SK-N-SH (cell line): ENCODE measurements around the gene CPB2. TPM values are rescaled to one million over a fixed set of nuclear protein-coding genes. Genes with fewer than 3 reads are reported as not detected.

Experiments
- CTCF ChIA-PET: fragments of 300-600, 350-600 bp; formaldehyde crosslinking; extraction: SDS; loops from one replicate; lab custom pipeline; 2021; lab: Yijun Ruan, JAX
- POLR2A ChIA-PET: fragments of 350-600 bp; sonication (Branson Sonifier 250); formaldehyde crosslinking; extraction: SDS; loops from one replicate; lab custom pipeline; 2020; ENCODE audit warnings: antibody characterized with exemption, inconsistent platforms; lab: Yijun Ruan, JAX
- DNase-seq: peaks from one replicate; pipeline ENCODE4 v3.0.0; 2012
- H2AFZ ChIP-seq: fragments of 200-600 bp; sonication (generic); 2 replicates; pipeline ENCODE4 v1.8.1; 2016; ENCODE audit warnings: antibody characterized with exemption, mild to moderate bottlenecking, low read depth
- H3F3A ChIP-seq: fragments of 200-600 bp; sonication (generic); replicated peaks from 2 replicates; pipeline ENCODE3; 2016; ENCODE audit warnings: antibody characterized with exemption, mild to moderate bottlenecking; ENCODE audit not compliant: insufficient read depth
- H3K27ac ChIP-seq, 2 experiments: fragments of 200-500 bp in 1 of 2; fragments of 200-600 bp in 1 of 2; sonication (Bioruptor generic) in 1 of 2; sonication (generic), shearing (Covaris generic) in 1 of 2; 2 replicates each; pipeline versions ENCODE4 v1.5.1 to v1.6.1; 2014 to 2016; ENCODE audit warnings: low read depth in 2 of 2, inconsistent platforms in 1 of 2, low read length in 1 of 2, mild to moderate bottlenecking in 1 of 2, mixed read lengths in 1 of 2
- H3K27me3 ChIP-seq: fragments of 200-600 bp; sonication (generic), shearing (Covaris generic); 2 replicates; pipeline ENCODE4 v1.6.1; 2016; ENCODE audit warnings: mixed run types; ENCODE audit not compliant: insufficient read depth
- H3K36me3 ChIP-seq, 2 experiments: fragments of 200-500 bp in 1 of 2; fragments of 200-600 bp in 1 of 2; sonication (Bioruptor generic) in 1 of 2; sonication (generic) in 1 of 2; replicated peaks in 1 of 2; 2 replicates each; pipeline versions ENCODE3 to v1.5.1; 2014 to 2016; ENCODE audit warnings: low read length in 1 of 2, mild to moderate bottlenecking in 1 of 2; ENCODE audit not compliant: insufficient read depth in 2 of 2, control insufficient read depth in 1 of 2
- H3K4me1 ChIP-seq, 2 experiments: fragments of 200-500 bp in 1 of 2; fragments of 200-600 bp in 1 of 2; sonication (Bioruptor generic) in 1 of 2; sonication (generic), shearing (Covaris generic) in 1 of 2; 2 replicates each; pipeline versions ENCODE4 v1.5.1 to v1.6.1; 2014 to 2016; ENCODE audit warnings: low read depth in 1 of 2, low read length in 1 of 2, mixed run types in 1 of 2; ENCODE audit not compliant: insufficient read depth in 2 of 2, control insufficient read depth in 1 of 2
- H3K4me2 ChIP-seq: fragments of 200-600 bp; sonication (generic), shearing (Covaris generic); 2 replicates; pipeline ENCODE4 v1.6.1; 2017; ENCODE audit warnings: mixed run types
- H3K4me3 ChIP-seq, 2 experiments: fragments of 200-500 bp in 1 of 2; fragments of 200-600 bp in 1 of 2; sonication (Bioruptor generic) in 1 of 2; sonication (generic), shearing (Covaris generic) in 1 of 2; 2 replicates each; pipeline versions ENCODE4 v1.5.1 to v1.8.1; 2014 to 2016; ENCODE audit warnings: low read depth in 2 of 2, inconsistent platforms in 1 of 2, low read length in 1 of 2, mild to moderate bottlenecking in 1 of 2, mixed read lengths in 1 of 2, moderate library complexity in 1 of 2
- H3K79me2 ChIP-seq: fragments of 200-600 bp; sonication (generic); 2 replicates; pipeline ENCODE4 v1.8.1; 2017; ENCODE audit warnings: mild to moderate bottlenecking; ENCODE audit not compliant: insufficient read depth
- H3K9ac ChIP-seq: fragments of 200-600 bp; sonication (generic); 2 replicates; pipeline ENCODE4 v1.6.1; 2017; ENCODE audit warnings: mixed run types
- H3K9me2 ChIP-seq: fragments of 200-600 bp; sonication (generic); 2 replicates; pipeline ENCODE4 v1.6.1; 2017; ENCODE audit warnings: mixed run types
- H3K9me3 ChIP-seq: fragments of 200-600 bp; sonication (generic); 2 replicates; pipeline ENCODE4 v1.6.1; 2017; ENCODE audit warnings: mixed run types, mild to moderate bottlenecking, moderate library complexity
- H4K20me1 ChIP-seq: fragments of 200-600 bp; sonication (generic); 2 replicates; pipeline ENCODE4 v1.6.1; 2017; ENCODE audit warnings: mild to moderate bottlenecking, mixed run types; ENCODE audit not compliant: insufficient read depth
- EZH2phosphoT487 ChIP-seq: fragments of 200-600 bp; sonication (generic); IDR thresholded peaks from 2 replicates; pipeline ENCODE4 v1.6.1; 2017; ENCODE audit warnings: low read depth, mixed run types, mild to moderate bottlenecking, antibody characterized with exemption, moderate library complexity, borderline replicate concordance
- FOSL2 ChIP-seq: IDR thresholded peaks from 2 replicates; pipeline ENCODE4 v1.4.0; 2012; ENCODE audit warnings: low read depth, mild to moderate bottlenecking, moderate library complexity, borderline replicate concordance
- MAX ChIP-seq: IDR thresholded peaks from 2 replicates; pipeline ENCODE4 v1.4.0; 2012; ENCODE audit warnings: low read depth
- MXI1 ChIP-seq: IDR thresholded peaks from 2 replicates; pipeline ENCODE4 v1.6.1; 2012; ENCODE audit warnings: mild to moderate bottlenecking, low read depth, low read length, improper control_type of control experiment
- TEAD4 ChIP-seq: IDR thresholded peaks from 2 replicates; pipeline ENCODE4 v1.4.0; 2012; ENCODE audit warnings: mild to moderate bottlenecking, borderline replicate concordance; ENCODE audit not compliant: insufficient read depth
- USF2 ChIP-seq: fragments of 150-350 bp; IDR thresholded peaks from 2 replicates; pipeline ENCODE4 v1.6.1; 2017; ENCODE audit warnings: antibody characterized with exemption, low read length, low read depth, borderline replicate concordance
- WGBS: methylation state at CpG from one replicate; pipeline ENCODE4 v1.1.6; 2017; ENCODE audit warnings: low lambda C conversion rate; 5-methylcytosine and 5-hydroxymethylcytosine counted together
- polyA plus RNA-seq, 3 experiments: library from polyadenylated mRNA; depleted of rRNA; stranded (reverse); fragments of >200 nt; gene quantifications; 2 replicates each; pipeline ENCODE4 v1.2.3, GENCODE V29; 2012
- TF ChIP-seq, protein P1 (sequence below): IDR thresholded peaks from 2 replicates; pipeline ENCODE4 v1.4.0; 2012; ENCODE audit warnings: low read depth, borderline replicate concordance

CPB2 gene
- polyA plus RNA-seq, 1 of the 3 experiments (the other 2 are of a cell fraction), result not detected

GRCh38 chr13:46015366-46015765 is 89.5 kb downstream of the CPB2 start:
- Histone ChIP-seq H3K4me1 (no peaks in the 10 kb centered on the region), H3K79me2 (no peaks in the 10 kb centered on the region), H3K27ac (no peak overlapping the region), H3K27me3 (no peaks in the 10 kb centered on the region), H3K9me2 (no peaks in the 10 kb centered on the region), H3K4me2 (no peak overlapping the region), H3K9ac (no peak overlapping the region), H3K4me3 (no peak overlapping the region), H3F3A (peaks cover 3% of the 10 kb centered on the region), H2AFZ (no peak overlapping the region), H3K36me3 (peaks cover 61 to 86% of the 10 kb centered on the region in 2 experiments), H4K20me1 (no peaks in the 10 kb centered on the region), H3K9me3 (no peaks in the 10 kb centered on the region)
- POLR2A ChIA-PET, result no interaction called here
- WGBS, result 94% methylated on average over 3 of the region's 3 CpGs
- TF ChIP-seq MAX, result no peak
- TF ChIP-seq USF2, result no peak
- TF ChIP-seq TEAD4, result no peak
- no peak for TF ChIP-seq MXI1
- TF ChIP-seq EZH2phosphoT487, result no peak
- DNase-seq, result no peak
- CTCF ChIA-PET, result interaction anchor here (0.6 kb wide), 1 partner anchor 43 kb away, joined by 3 read pairs; no protein-coding TSS in a partner anchor

DNA sequence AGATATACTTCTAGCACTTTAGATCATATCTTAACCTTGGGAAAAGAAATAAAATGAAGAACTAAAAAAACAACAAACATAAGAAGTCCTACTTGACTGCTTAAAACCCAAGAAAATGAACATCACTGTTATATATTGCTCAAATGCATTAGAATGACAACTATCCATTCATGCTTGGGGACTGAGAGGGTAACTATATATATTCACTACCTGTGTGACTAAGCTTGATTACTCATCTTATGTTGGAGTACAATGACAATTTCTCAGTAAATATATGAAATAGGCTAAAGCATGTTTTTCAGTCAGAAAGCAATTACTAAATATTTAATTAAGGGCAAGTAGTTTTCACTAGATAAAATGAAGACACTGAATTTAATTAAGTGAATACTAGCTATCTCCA is 92.4 kb downstream of the CPB2 start:
- POLR2A ChIA-PET, result no interaction called here
- TF ChIP-seq, protein P1, sequence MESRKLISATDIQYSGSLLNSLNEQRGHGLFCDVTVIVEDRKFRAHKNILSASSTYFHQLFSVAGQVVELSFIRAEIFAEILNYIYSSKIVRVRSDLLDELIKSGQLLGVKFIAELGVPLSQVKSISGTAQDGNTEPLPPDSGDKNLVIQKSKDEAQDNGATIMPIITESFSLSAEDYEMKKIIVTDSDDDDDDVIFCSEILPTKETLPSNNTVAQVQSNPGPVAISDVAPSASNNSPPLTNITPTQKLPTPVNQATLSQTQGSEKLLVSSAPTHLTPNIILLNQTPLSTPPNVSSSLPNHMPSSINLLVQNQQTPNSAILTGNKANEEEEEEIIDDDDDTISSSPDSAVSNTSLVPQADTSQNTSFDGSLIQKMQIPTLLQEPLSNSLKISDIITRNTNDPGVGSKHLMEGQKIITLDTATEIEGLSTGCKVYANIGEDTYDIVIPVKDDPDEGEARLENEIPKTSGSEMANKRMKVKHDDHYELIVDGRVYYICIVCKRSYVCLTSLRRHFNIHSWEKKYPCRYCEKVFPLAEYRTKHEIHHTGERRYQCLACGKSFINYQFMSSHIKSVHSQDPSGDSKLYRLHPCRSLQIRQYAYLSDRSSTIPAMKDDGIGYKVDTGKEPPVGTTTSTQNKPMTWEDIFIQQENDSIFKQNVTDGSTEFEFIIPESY, result no peak
- TF ChIP-seq FOSL2, result peak; percentile 35; the same call in 1 of the 2 replicates
- CTCF ChIA-PET, result interaction anchor here (1.6 to 2.1 kb wide), 2 partner anchors 12 to 205 kb away, joined by 3 to 7 read pairs; no protein-coding TSS in a partner anchor

More for the DNA sequence above, 92.4 kb downstream of the CPB2 start:
- H3K36me3 ChIP-seq, result peaks cover 68 to 85% of the 10 kb centered on the region in 2 experiments
- H3K4me3 ChIP-seq, result no peak overlapping the region
- no peak overlapping the region for H3K4me2 ChIP-seq
- no peaks in the 10 kb centered on the region for H3K9me2 ChIP-seq
- no peaks in the 10 kb centered on the region for H3K79me2 ChIP-seq
- H3K9me3 ChIP-seq, result no peaks in the 10 kb centered on the region
- H3K27me3 ChIP-seq, result no peaks in the 10 kb centered on the region
- H3K27ac ChIP-seq, result no peak overlapping the region
- no peaks in the 10 kb centered on the region for H4K20me1 ChIP-seq
- no peak overlapping the region for H3K9ac ChIP-seq
- DNase-seq, result no peak
- no peaks in the 10 kb centered on the region; a peak in 1 of 4 replicates for H3K4me1 ChIP-seq
- H3F3A ChIP-seq, result peaks cover 5% of the 10 kb centered on the region
- no peak overlapping the region for H2AFZ ChIP-seq
